GM13977 (cell line): Measurements from ENCODE around the gene TBP.

Experiments
- DNase-seq: peaks from one replicate; pipeline ENCODE4 v3.0.0; 2012; ENCODE audit warnings: low spot score
- in situ Hi-C: fragments of 300-500 bp; cut with MboI; formaldehyde crosslinking; loops from one replicate; pipeline ENCODE4 v1.12.0; 2022; ENCODE audit warnings: low sequenced_read_pairs, low pct_unique_long_range_greater_than_20kb, mixed read lengths, inconsistent platforms; ENCODE audit not compliant: unreplicated experiment
- TF ChIP-seq, protein P1 (sequence below): IDR thresholded peaks from 2 replicates; pipeline ENCODE4 v1.5.1; 2012; ENCODE audit warnings: mild to moderate bottlenecking, control low read depth; ENCODE audit not compliant: insufficient read depth; ENCODE audit errors: extremely low read depth, missing control alignments

The TBP gene

DNA sequence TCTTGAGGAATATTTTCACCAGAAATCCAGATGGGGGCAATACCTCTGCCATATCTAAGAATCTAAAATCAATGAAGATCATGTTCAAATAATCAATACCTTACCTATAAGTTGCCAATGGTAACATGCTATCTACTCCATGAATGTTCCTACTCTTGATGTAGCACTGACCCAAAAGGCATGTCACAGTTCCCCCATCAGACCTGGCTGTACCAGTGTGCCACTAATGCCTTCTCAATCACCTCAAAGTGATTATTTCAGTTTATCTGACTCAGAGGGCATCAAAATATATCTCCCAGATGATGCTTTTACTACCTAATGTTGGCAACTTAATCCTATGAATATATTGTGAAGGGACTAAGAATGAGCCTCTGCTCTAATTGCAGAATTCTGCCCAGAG is 24.7 kb downstream of the TBP start:
- DNase-seq = no peak
- in situ Hi-C loops = no loop called here
- TF ChIP-seq, protein P1, sequence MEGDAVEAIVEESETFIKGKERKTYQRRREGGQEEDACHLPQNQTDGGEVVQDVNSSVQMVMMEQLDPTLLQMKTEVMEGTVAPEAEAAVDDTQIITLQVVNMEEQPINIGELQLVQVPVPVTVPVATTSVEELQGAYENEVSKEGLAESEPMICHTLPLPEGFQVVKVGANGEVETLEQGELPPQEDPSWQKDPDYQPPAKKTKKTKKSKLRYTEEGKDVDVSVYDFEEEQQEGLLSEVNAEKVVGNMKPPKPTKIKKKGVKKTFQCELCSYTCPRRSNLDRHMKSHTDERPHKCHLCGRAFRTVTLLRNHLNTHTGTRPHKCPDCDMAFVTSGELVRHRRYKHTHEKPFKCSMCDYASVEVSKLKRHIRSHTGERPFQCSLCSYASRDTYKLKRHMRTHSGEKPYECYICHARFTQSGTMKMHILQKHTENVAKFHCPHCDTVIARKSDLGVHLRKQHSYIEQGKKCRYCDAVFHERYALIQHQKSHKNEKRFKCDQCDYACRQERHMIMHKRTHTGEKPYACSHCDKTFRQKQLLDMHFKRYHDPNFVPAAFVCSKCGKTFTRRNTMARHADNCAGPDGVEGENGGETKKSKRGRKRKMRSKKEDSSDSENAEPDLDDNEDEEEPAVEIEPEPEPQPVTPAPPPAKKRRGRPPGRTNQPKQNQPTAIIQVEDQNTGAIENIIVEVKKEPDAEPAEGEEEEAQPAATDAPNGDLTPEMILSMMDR = no peak

DNA sequence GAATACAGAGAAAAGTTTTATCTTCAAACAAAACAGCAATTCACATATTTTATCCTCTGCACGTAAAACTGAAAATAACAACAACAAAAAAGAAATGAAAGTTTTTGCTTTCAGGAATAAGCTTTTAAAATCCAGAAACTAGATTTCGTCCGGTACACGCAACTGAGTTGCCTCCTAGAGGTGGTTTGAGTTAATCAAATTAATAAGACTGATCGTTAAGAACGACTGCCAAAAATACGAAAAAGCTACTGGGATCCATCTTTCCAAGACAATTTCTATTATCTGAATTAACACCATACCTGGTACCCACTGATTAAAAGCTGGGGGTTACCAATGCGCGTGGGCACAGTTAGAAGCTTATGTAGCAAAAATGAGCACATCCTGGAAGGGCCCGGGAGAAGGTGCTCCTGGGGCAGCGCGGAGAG is 29.6 kb downstream of the TBP start:
- in situ Hi-C loops = no loop called here
- TF ChIP-seq, protein P1 = no peak
- DNase-seq = peak; percentile 22

DNA sequence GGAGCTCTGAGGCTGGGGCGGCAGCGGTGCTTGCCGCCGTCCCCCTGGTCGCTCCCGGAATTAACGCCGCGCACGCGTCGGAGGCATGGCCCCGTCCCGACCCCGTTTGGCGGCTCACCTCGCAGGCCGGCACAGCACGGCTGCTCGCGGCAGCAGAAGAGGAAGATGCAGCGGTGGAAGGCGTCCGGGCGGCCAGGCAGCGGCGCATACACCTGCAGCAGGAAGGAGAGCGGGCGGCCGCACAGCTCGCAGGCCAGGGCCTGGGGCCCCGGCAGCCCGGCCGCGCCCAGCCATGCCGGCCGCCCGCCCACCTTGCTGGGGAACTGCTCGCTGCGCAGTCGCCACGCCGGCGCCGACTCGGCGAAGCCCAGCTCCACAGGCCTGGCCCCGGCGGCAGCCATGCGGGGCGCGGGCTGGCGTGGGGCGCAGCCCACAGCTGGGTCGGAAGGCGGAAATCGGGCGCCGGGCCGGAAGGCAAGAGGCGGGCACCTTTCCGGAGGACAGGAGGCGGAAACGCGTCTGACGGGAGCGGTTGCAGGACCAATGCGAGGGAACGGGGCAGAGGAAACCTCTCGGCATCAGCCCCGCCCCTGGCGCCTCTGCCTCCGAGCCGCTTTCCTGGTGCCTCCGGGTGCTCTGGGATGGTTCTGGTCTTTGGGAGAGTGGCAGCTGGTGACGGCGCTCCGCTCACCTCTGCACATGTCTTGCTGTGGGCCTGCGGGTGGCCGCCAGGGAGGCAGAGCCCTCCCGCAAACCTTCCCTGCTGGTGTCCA is 30.2 kb downstream of the TBP start, which contains the start of gene PDCD2:
Gene PDCD2, minus strand, starts transcription at position 457 of the 773 bp plus-strand sequence. Its CDS starts 56 bp downstream, at position 401.
- TF ChIP-seq, protein P1 = no peak
- DNase-seq = peak; percentile 97
- in situ Hi-C loops = no loop called here

DNA sequence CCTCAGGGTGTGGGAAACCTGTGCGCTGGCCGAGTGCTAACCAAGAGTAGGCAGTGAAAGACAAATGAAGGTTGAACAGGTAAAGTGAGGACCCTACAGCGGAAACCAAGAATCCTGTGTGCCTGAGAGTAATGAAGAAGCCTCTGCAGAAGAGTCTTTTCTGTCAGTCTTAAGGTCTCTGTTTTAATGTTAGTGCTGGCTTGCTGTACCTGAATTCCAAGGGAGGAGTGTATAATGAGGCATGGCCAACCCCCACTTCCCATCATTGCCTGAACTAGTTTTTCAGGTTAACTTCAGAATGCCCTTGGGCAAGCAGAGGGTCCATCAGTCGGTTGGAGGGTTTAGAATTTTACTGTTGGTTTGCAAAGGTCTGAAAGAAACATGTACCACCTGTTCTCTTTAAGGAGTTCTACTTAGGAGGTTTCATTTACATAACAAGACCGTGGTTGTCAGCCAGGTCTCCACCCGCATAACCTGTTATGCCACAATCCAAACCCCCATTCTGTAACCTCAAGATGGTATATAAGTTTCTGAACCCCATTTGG is 30.9 kb downstream of the TBP start:
- DNase-seq = no peak
- TF ChIP-seq, protein P1 = no peak
- in situ Hi-C loops = no loop called here

DNA sequence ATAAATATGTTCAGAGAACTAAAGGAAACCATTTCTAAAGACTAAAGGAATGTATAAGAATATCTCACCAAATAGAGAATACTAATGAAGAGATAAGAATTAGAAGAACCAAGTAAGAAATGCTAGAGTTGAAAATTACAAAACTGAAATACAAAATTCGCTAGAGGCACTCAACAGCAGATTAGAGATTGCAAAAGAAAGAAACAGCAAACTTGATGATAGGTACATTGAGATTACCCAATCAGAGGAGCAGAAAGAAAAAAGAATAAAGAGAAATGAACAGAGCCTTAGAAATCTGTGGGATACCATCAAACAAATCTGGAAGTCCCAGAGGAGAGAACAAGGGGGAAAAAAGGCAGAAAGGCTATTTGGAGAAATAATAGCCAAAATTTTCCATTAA is 36.6 kb downstream of the TBP start:
- in situ Hi-C loops = no loop called here
- no peak for DNase-seq
- TF ChIP-seq, protein P1 = no peak

DNA sequence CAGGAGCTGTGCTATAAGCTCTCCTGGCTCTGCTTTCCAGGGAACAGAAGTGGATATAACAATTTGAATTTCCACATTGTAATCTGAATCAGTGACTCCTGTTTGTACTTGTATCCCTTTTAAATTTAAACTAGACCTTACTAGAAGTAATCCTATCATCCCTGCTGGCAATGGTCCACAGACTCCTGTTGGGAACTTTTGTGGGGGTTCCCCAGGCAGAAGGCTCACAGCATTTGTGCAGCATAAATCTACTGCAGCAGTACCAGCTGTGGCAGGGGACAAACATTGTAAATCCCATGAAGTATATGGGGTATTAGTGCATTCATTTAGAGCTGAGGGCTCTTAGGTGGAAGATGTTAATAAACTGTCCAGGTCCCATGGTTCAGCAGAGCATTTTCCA is 42.3 kb downstream of the TBP start:
- DNase-seq = no peak
- in situ Hi-C loops = no loop called here
- TF ChIP-seq, protein P1 = no peak
